Gastroesophageal sphincter (tissue), 4 donors: Measurements from ENCODE around the gene ARHGAP26. TPM values are rescaled to one million over a fixed set of nuclear protein-coding genes. Genes with fewer than 3 reads are reported as not detected.
A peak's percentile ranks its signal among the peaks of the same experiment; 100 is the strongest.

ENCODE experiments used
- ATAC-seq: fragments of 150-250 bp; one replicate; pipeline ENCODE4 v1.9.1; 2016; ENCODE audit warnings: mild to moderate bottlenecking, moderate library complexity
- H3K27ac ChIP-seq, 4 donors: fragments of 200-600 bp; sonication (generic) in 3 of 4; 1 replicate in 3 of 4; 2 replicates in 1 of 4; pipeline ENCODE4 v1.5.1; 2016 to 2019
- H3K27me3 ChIP-seq: fragments of 200-600 bp; sonication (generic); one replicate; pipeline ENCODE4 v1.5.1; 2019
- H3K36me3 ChIP-seq, 2 donors: fragments of 200-600 bp; sonication (generic); one replicate each; pipeline ENCODE4 v1.5.1; 2019; ENCODE audit warnings: control low read depth in 1 of 2
- H3K4me1 ChIP-seq, 3 donors: fragments of 200-600 bp; sonication (generic); 1 replicate in 2 of 3; 2 replicates in 1 of 3; pipeline ENCODE4 v1.5.1; 2016 to 2019; ENCODE audit warnings: control low read depth in 2 of 3
- H3K4me3 ChIP-seq, 2 donors: fragments of 200-600 bp; sonication (generic); one replicate each; pipeline ENCODE4 v1.5.1; 2019; ENCODE audit warnings: mild to moderate bottlenecking in 1 of 2, moderate library complexity in 1 of 2
- H3K9me3 ChIP-seq, 3 donors: fragments of 200-600 bp; sonication (generic); one replicate each; pipeline ENCODE4 v1.5.1; 2017 to 2019; ENCODE audit warnings: control low read depth in 2 of 3
- CTCF ChIP-seq, 4 experiments: fragments of 200-600 bp in 2 of 4; fragments of 450-650 bp in 2 of 4; sonication (generic) in 1 of 4; IDR thresholded peaks; one replicate each; pipeline ENCODE4 v1.5.1; 2017 to 2019; ENCODE audit warnings: antibody characterized with exemption in 4 of 4, mild to moderate bottlenecking in 2 of 4, moderate library complexity in 2 of 4
- EP300 ChIP-seq: sonication (generic); formaldehyde crosslinking; IDR thresholded peaks from one replicate; pipeline ENCODE4 v1.6.1; 2017; ENCODE audit warnings: antibody characterized with exemption, mild to moderate bottlenecking
- POLR2A ChIP-seq, 2 donors: fragments of 450-650 bp; IDR thresholded peaks; one replicate each; pipeline ENCODE4 v1.6.1; 2017; ENCODE audit warnings: antibody characterized with exemption in 2 of 2, mild to moderate bottlenecking in 2 of 2, moderate library complexity in 1 of 2
- POLR2AphosphoS5 ChIP-seq: sonication (generic); formaldehyde crosslinking; IDR thresholded peaks from one replicate; pipeline ENCODE4 v1.6.1; 2017; ENCODE audit warnings: antibody characterized with exemption
- WGBS, 2 donors: methylation state at CpG; one replicate each; pipeline ENCODE4 v1.1.5; 2018; ENCODE audit warnings: low coverage in 1 of 2; 5-methylcytosine and 5-hydroxymethylcytosine counted together
- total RNA-seq, 4 donors: library from RNA; depleted of rRNA; stranded (reverse); fragments of >200 nt; gene quantifications; one replicate each; pipeline ENCODE4 v1.1.0, GENCODE V29; 2016

Gene ARHGAP26
- total RNA-seq, 4 donors from 2014 or later, result 15.2 to 41.7 (median 31.7) TPM

GRCh38 chr5:142749321-142749720 is 20.9 kb upstream of the ARHGAP26 start:
- no peaks in the 10 kb centered on the region for H3K9me3 ChIP-seq
- no peak for TF ChIP-seq CTCF (IDR thresholded peaks at IDR 0.05)
- H3K27me3 ChIP-seq, result no peaks in the 10 kb centered on the region
- no peak overlapping the region for H3K4me3 ChIP-seq
- 38 to 65% methylated on average over 3 of the region's 3 CpGs for WGBS, 2 donors
- no peak for ATAC-seq
- no peaks in the 10 kb centered on the region for H3K36me3 ChIP-seq
- no peak overlapping the region for H3K27ac ChIP-seq
- peaks cover 20 to 50% (median 21%) of the 10 kb centered on the region in 3 donors for H3K4me1 ChIP-seq

GRCh38 chr5:142753116-142753631 is 17.0 kb upstream of the ARHGAP26 start:
- peak; percentile 87 for ATAC-seq
- peak overlapping the region; percentile 76 to 91 (median 82) for H3K27ac ChIP-seq
- 0 to 12% methylated on average over 1 to 3 of the region's 3 CpGs for WGBS, 2 donors
- H3K27me3 ChIP-seq, result no peaks in the 10 kb centered on the region
- TF ChIP-seq EP300 (no peak), CTCF (IDR thresholded peaks at IDR 0.05) (no peak), POLR2A (IDR thresholded peaks at IDR 0.05) (no peak), POLR2AphosphoS5 (peak; percentile 87)
- no peaks in the 10 kb centered on the region for H3K36me3 ChIP-seq
- H3K4me1 ChIP-seq, result peaks cover 20 to 50% (median 21%) of the 10 kb centered on the region in 3 donors
- H3K9me3 ChIP-seq, result no peaks in the 10 kb centered on the region
- peak overlapping the region in 1 of 2 donors; percentile 1 for H3K4me3 ChIP-seq

GRCh38 chr5:142754031-142754430 is 16.1 kb upstream of the ARHGAP26 start:
- H3K4me1 ChIP-seq, result peaks cover 20 to 50% (median 21%) of the 10 kb centered on the region in 3 donors
- no peak overlapping the region for H3K4me3 ChIP-seq
- H3K27me3 ChIP-seq, result no peaks in the 10 kb centered on the region
- peak overlapping the region; percentile 76 to 91 (median 82) for H3K27ac ChIP-seq
- no peaks in the 10 kb centered on the region for H3K9me3 ChIP-seq
- TF ChIP-seq POLR2A (IDR thresholded peaks at IDR 0.05) (no peak), POLR2AphosphoS5 (no peak), EP300 (no peak), CTCF (IDR thresholded peaks at IDR 0.05) (no peak)
- 100% methylated on average over 2 of the region's 3 CpGs for WGBS, 2 donors
- no peaks in the 10 kb centered on the region for H3K36me3 ChIP-seq
- no peak for ATAC-seq

GRCh38 chr5:142756576-142756975 is 13.6 kb upstream of the ARHGAP26 start:
- no peaks in the 10 kb centered on the region for H3K27me3 ChIP-seq
- no peak overlapping the region for H3K4me3 ChIP-seq
- 30 to 53% methylated on average over 2 to 3 of the region's 3 CpGs for WGBS, 2 donors
- TF ChIP-seq EP300 (no peak), CTCF (IDR thresholded peaks at IDR 0.05) (no peak), POLR2AphosphoS5 (no peak), POLR2A (IDR thresholded peaks at IDR 0.05) (no peak)
- H3K36me3 ChIP-seq, result no peaks in the 10 kb centered on the region
- H3K9me3 ChIP-seq, result no peaks in the 10 kb centered on the region
- no peak overlapping the region for H3K27ac ChIP-seq
- no peak for ATAC-seq
- peaks cover 16 to 40% (median 20%) of the 10 kb centered on the region in 3 donors for H3K4me1 ChIP-seq

GRCh38 chr5:142757564-142757963 is 12.6 kb upstream of the ARHGAP26 start:
- Histone ChIP-seq H3K36me3 (no peaks in the 10 kb centered on the region), H3K27me3 (no peaks in the 10 kb centered on the region), H3K9me3 (no peaks in the 10 kb centered on the region), H3K27ac (no peak overlapping the region), H3K4me1 (peaks cover 11 to 30% (median 13%) of the 10 kb centered on the region in 3 donors), H3K4me3 (no peak overlapping the region)
- ATAC-seq, result no peak
- 80 to 93% methylated on average over 1 to 4 of the region's 4 CpGs for WGBS, 2 donors
- no peak for TF ChIP-seq EP300
- no peak for TF ChIP-seq POLR2A (IDR thresholded peaks at IDR 0.05)
- no peak for TF ChIP-seq CTCF (IDR thresholded peaks at IDR 0.05)
- TF ChIP-seq POLR2AphosphoS5, result no peak
